IMR-90 (cell line): Measurements from ENCODE around the gene STAT5A. TPM values are rescaled to one million over a fixed set of nuclear protein-coding genes. Genes with fewer than 3 reads are reported as not detected.

Experiments
- ATAC-seq: fragments of 200-7000 bp; cut with Tn5 transposase; 2 replicates; pipeline ENCODE4 v1.9.1; 2020; ENCODE audit warnings: low read depth, mild to moderate bottlenecking, moderate library complexity
- BruUV-seq: library from RNA; stranded (reverse); fragments of 400-500 nt; replicated peaks from 2 replicates; lab custom pipeline; 2021; lab: Mats Ljungman, UMichigan
- CTCF ChIA-PET: fragments of 300-600 bp; formaldehyde crosslinking; extraction: SDS; loops from one replicate; lab custom pipeline; 2021; ENCODE audit warnings: antibody characterized with exemption; lab: Yijun Ruan, JAX
- POLR2A ChIA-PET: fragments of 300-600 bp; sonication (Branson Sonifier 250); formaldehyde crosslinking; loops from one replicate; lab custom pipeline; 2022; ENCODE audit warnings: antibody characterized with exemption; ENCODE audit not compliant: unreplicated experiment; lab: Charles Lee
- DNase-seq: peaks from one replicate; pipeline ENCODE4 v3.0.0; 2013
- H2AFZ ChIP-seq: replicated peaks from 2 replicates; pipeline ENCODE3; 2013; ENCODE audit warnings: low read length, mild to moderate bottlenecking; ENCODE audit not compliant: poor library complexity
- H2AK5ac ChIP-seq: 2 replicates; pipeline ENCODE4 v1.6.1; 2013; ENCODE audit warnings: low read depth, low read length, inconsistent platforms
- H2AK9ac ChIP-seq: replicated peaks from 2 replicates; pipeline ENCODE3; 2013; ENCODE audit warnings: mild to moderate bottlenecking, low read depth, low read length, moderate library complexity; ENCODE audit not compliant: poor library complexity
- H2BK120ac ChIP-seq: 2 replicates; pipeline ENCODE4 v1.6.1; 2013; ENCODE audit warnings: low read depth, low read length, inconsistent platforms
- H2BK15ac ChIP-seq: 3 replicates; pipeline ENCODE4 v1.6.1; 2013; ENCODE audit warnings: low read depth, low read length, inconsistent platforms
- H2BK20ac ChIP-seq: 2 replicates; pipeline ENCODE4 v1.6.1; 2013; ENCODE audit warnings: low read depth, mild to moderate bottlenecking, inconsistent platforms, low read length, moderate library complexity
- H2BK5ac ChIP-seq: 2 replicates; pipeline ENCODE4 v1.6.1; 2013; ENCODE audit warnings: mild to moderate bottlenecking, low read depth, low read length, inconsistent platforms; ENCODE audit not compliant: poor library complexity, severe bottlenecking
- H3K14ac ChIP-seq: replicated peaks from 2 replicates; pipeline ENCODE4 v1.6.1; 2013; ENCODE audit warnings: low read depth, low read length, inconsistent platforms
- H3K18ac ChIP-seq: 2 replicates; pipeline ENCODE4 v1.6.1; 2013; ENCODE audit warnings: low read depth, low read length, control low read depth
- H3K23ac ChIP-seq: 2 replicates; pipeline ENCODE4 v1.6.1; 2013; ENCODE audit warnings: low read depth, low read length, inconsistent platforms
- H3K27ac ChIP-seq: 2 replicates; pipeline ENCODE4 v1.5.1; 2013; ENCODE audit warnings: mild to moderate bottlenecking, control low read depth, low read length; ENCODE audit not compliant: insufficient read depth
- H3K27me3 ChIP-seq: 2 replicates; pipeline ENCODE4 v1.6.1; 2013; ENCODE audit warnings: low read length; ENCODE audit not compliant: control insufficient read depth, insufficient read depth
- H3K36me3 ChIP-seq: 2 replicates; pipeline ENCODE4 v1.6.1; 2013; ENCODE audit warnings: low read length, mixed read lengths; ENCODE audit not compliant: control insufficient read depth, insufficient read depth
- H3K4ac ChIP-seq: 2 replicates; pipeline ENCODE4 v1.6.1; 2013; ENCODE audit warnings: low read depth, low read length, inconsistent platforms
- H3K4me1 ChIP-seq: 2 replicates; pipeline ENCODE4 v1.6.1; 2013; ENCODE audit warnings: low read length, mixed read lengths; ENCODE audit not compliant: control insufficient read depth, insufficient read depth
- H3K4me2 ChIP-seq: 2 replicates; pipeline ENCODE4 v1.6.1; 2013; ENCODE audit warnings: low read depth, mild to moderate bottlenecking, control low read depth, low read length, moderate library complexity
- H3K4me3 ChIP-seq: 2 replicates; pipeline ENCODE4 v1.5.1; 2013; ENCODE audit warnings: low read depth, mild to moderate bottlenecking, control low read depth, low read length, moderate library complexity; ENCODE audit not compliant: insufficient read depth
- H3K56ac ChIP-seq: 2 replicates; pipeline ENCODE4 v1.6.1; 2013; ENCODE audit warnings: low read length, inconsistent platforms; ENCODE audit not compliant: insufficient read depth; ENCODE audit errors: extremely low read depth
- H3K79me1 ChIP-seq, 2 experiments: 2 replicates each; pipeline ENCODE4 v1.6.1; 2013; ENCODE audit warnings: low read length in 2 of 2, inconsistent platforms in 1 of 2, low read depth in 1 of 2
- H3K9ac ChIP-seq: 2 replicates; pipeline ENCODE4 v1.6.1; 2013; ENCODE audit warnings: low read depth, low read length, control low read depth
- H3K9me1 ChIP-seq: 2 replicates; pipeline ENCODE4 v1.6.1; 2013; ENCODE audit warnings: low read length, inconsistent platforms; ENCODE audit not compliant: insufficient read depth
- H3K9me3 ChIP-seq: 2 replicates; pipeline ENCODE4 v1.6.1; 2013; ENCODE audit warnings: low read length; ENCODE audit not compliant: control insufficient read depth, insufficient read depth
- H4K20me1 ChIP-seq: 2 replicates; pipeline ENCODE4 v1.6.1; 2013; ENCODE audit warnings: low read length, inconsistent platforms; ENCODE audit not compliant: insufficient read depth
- H4K5ac ChIP-seq: 2 replicates; pipeline ENCODE4 v1.6.1; 2013; ENCODE audit warnings: mild to moderate bottlenecking, low read depth, low read length, control low read depth
- H4K8ac ChIP-seq, 2 experiments: 2 replicates each; pipeline ENCODE4 v1.6.1; 2013; ENCODE audit warnings: low read depth in 2 of 2, low read length in 2 of 2, control low read depth in 1 of 2, inconsistent platforms in 1 of 2
- H4K91ac ChIP-seq: 2 replicates; pipeline ENCODE4 v1.6.1; 2013; ENCODE audit warnings: low read depth, low read length, inconsistent platforms; ENCODE audit not compliant: insufficient read depth
- MAZ ChIP-seq: IDR thresholded peaks from 2 replicates; pipeline ENCODE4 v1.6.1; 2012; ENCODE audit warnings: low read depth, mild to moderate bottlenecking, low read length, improper control_type of control experiment, moderate library complexity, borderline replicate concordance
- USF2 ChIP-seq: fragments of 150-350 bp; IDR thresholded peaks from 2 replicates; pipeline ENCODE4 v1.6.1; 2017; ENCODE audit warnings: mild to moderate bottlenecking, antibody characterized with exemption, low read length, low read depth
- WGBS, 2 experiments: methylation state at CpG; one replicate each; pipeline versions ENCODE4 v1.1.5 to v1.1.7; 2013; ENCODE audit warnings: missing lambda C conversion rate in 2 of 2; ENCODE audit not compliant: insufficient read length in 1 of 2; ENCODE audit errors: extremely low coverage in 2 of 2; 5-methylcytosine and 5-hydroxymethylcytosine counted together
- dilution Hi-C: fragments of 300-500 bp; cut with HindIII; formaldehyde crosslinking; loops from one replicate; pipeline ENCODE4 v1.14.3; 2018; ENCODE audit warnings: low sequenced_read_pairs; ENCODE audit not compliant: unreplicated experiment
- in situ Hi-C: fragments of 300-500 bp; cut with MboI; formaldehyde crosslinking; loops from 3 replicates; pipeline ENCODE4 v1.14.3; 2019; ENCODE audit warnings: low sequenced_read_pairs, inconsistent platforms, mixed read lengths
- intact Hi-C: fragments of 100-400 bp; cut with micrococcal nuclease; formaldehyde crosslinking; loops from 2 replicates; pipeline ENCODE4 v1.10.0; 2022
- polyA plus RNA-seq, 3 experiments: library from polyadenylated mRNA; depleted of rRNA; stranded (reverse); fragments of >200 nt; gene quantifications; 2 replicates each; pipeline ENCODE4 v1.2.3, GENCODE V29; 2012; ENCODE audit warnings: low replicate concordance in 1 of 3
- total RNA-seq: library from RNA; depleted of rRNA; stranded (reverse); fragments of >200 nt; gene quantifications from 2 replicates; pipeline ENCODE4 v1.2.3, GENCODE V29; 2012

STAT5A gene
- total and polyA plus RNA-seq, 2 of the 4 experiments (the other 2 are of a cell fraction): 1.3 to 1.4 TPM

- Histone ChIP-seq H3K36me3 (peaks cover 50% of the 10 kb centered on the region), H3K14ac (no peak overlapping the region), H2BK5ac (peak overlapping the region; percentile 18), H2BK15ac (no peak overlapping the region), H2AK9ac (no peak overlapping the region), H2AFZ (no peak overlapping the region), H3K27ac (0 out of 2 replicates have a peak overlapping the region, but pooled peaks have one; percentile 14), H3K27me3 (no peaks in the 10 kb centered on the region), H3K9me3 (no peaks in the 10 kb centered on the region), H3K23ac (no peak overlapping the region), H2AK5ac (no peak overlapping the region), H4K91ac (no peak overlapping the region), H3K9ac (no peak overlapping the region), H2BK120ac (no peak overlapping the region), H4K5ac (no peak overlapping the region), H3K56ac (no peak overlapping the region), H3K4me1 (peaks cover 17% of the 10 kb centered on the region), H4K20me1 (peaks cover 39% of the 10 kb centered on the region; the same call in 1 of the 2 replicates), H3K4ac (no peak overlapping the region), H3K4me3 (no peak overlapping the region), H4K8ac (no peak overlapping the region), H3K18ac (no peak overlapping the region), H2BK20ac (no peak overlapping the region), H3K79me1 (peaks cover 33 to 68% of the 10 kb centered on the region in 2 experiments), H3K9me1 (peaks cover 19% of the 10 kb centered on the region), H3K4me2 (no peak overlapping the region)
- in situ Hi-C loops (no loop called here), intact Hi-C loops (no loop called here), dilution Hi-C loops (no loop called here)
- 18% methylated on average over 3 of the region's 9 CpGs; no CpG with 5 or more reads in 1 of the 2 experiments for WGBS, 2 experiments
- ChIA-PET POLR2A (interaction anchor here (0.6 kb wide), 1 partner anchor 176 kb away, joined by 3 read pairs; no protein-coding TSS in a partner anchor), CTCF (interaction anchor here (0.5 to 1.0 kb wide), 4 partner anchors 9 to 322 kb away, joined by 3 to 9 read pairs (median 4); partner anchors contain the start of gene NKIRAS2)
- DNase-seq: peak; percentile 71
- BruUV-seq: TSS peak; percentile 14
- TF ChIP-seq MAZ: no peak
- TF ChIP-seq USF2: peak; percentile 55; the same call in 1 of the 2 replicates
- ATAC-seq: peak; percentile 81
These were observed 54.1 kb downstream of the STAT5A start for GRCh38 chr17:42342242-42343008.
